H1 (cell line): ENCODE measurements around the gene TM4SF18. TPM values are rescaled to one million over a fixed set of nuclear protein-coding genes. Genes with fewer than 3 reads are reported as not detected.

ENCODE experiments used
- CBX5 ChIP-seq: fragments of 300-800, 300-1000 bp; sonication (generic); IDR thresholded peaks from 2 replicates; pipeline ENCODE4 v1.7.1; 2016; ENCODE audit warnings: antibody characterized with exemption, low read length, low read depth
- CHD1 ChIP-seq: IDR thresholded peaks from 2 replicates; pipeline ENCODE4 v1.6.1; 2012; ENCODE audit warnings: low read depth, low read length, improper control_type of control experiment
- POLR2A ChIP-seq, 2 experiments: IDR thresholded peaks; 1 replicate in 1 of 2; 2 replicates in 1 of 2; pipeline ENCODE4 v1.6.1; 2011; ENCODE audit warnings: low read depth in 2 of 2, low read length in 2 of 2, mild to moderate bottlenecking in 2 of 2; ENCODE audit errors: control extremely low read depth in 1 of 2
- SP1 ChIP-seq: IDR thresholded peaks from 2 replicates; pipeline ENCODE4 v1.6.1; 2011; ENCODE audit warnings: low read depth, low read length
- polyA plus RNA-seq, 7 experiments: library from polyadenylated mRNA; depleted of rRNA in 3 of 7; stranded (reverse) in 5 of 7; unstranded in 2 of 7; fragments of >200 nt in 5 of 7; fragments of 200-250 nt in 2 of 7; gene quantifications; 1 replicate in 5 of 7; 2 replicates in 1 of 7; 4 replicates in 1 of 7; pipeline versions ENCODE4 v1.2.1 to v1.2.3, GENCODE V29; 2011 to 2013; ENCODE audit warnings: missing spikeins in 2 of 7, mixed read lengths in 2 of 7
- total RNA-seq: library from RNA; stranded (reverse); fragmentation: NEBNext Ultra II Directional; extraction: Animal tissue kit (Norgen Biotek cat#: 25700); gene quantifications from 2 replicates; pipeline ENCODE4 v1.2.1, GENCODE V29; 2021
- TF ChIP-seq, protein P1 (sequence below), 3 experiments: IDR thresholded peaks; 1 replicate in 2 of 3; 2 replicates in 1 of 3; pipeline versions ENCODE4 v1.5.1 to v1.6.1; 2011; ENCODE audit warnings: low read length in 3 of 3, mild to moderate bottlenecking in 3 of 3, inconsistent platforms in 2 of 3, low read depth in 1 of 3, moderate library complexity in 1 of 3; ENCODE audit not compliant: insufficient read depth in 1 of 3; ENCODE audit errors: control extremely low read depth in 1 of 3

The TM4SF18 gene
- total and polyA plus RNA-seq, 2 of the 8 experiments (the other 6 are each of a cell fraction or from before 2014, with no cell fraction given), result 2.9 to 13.6 TPM

DNA sequence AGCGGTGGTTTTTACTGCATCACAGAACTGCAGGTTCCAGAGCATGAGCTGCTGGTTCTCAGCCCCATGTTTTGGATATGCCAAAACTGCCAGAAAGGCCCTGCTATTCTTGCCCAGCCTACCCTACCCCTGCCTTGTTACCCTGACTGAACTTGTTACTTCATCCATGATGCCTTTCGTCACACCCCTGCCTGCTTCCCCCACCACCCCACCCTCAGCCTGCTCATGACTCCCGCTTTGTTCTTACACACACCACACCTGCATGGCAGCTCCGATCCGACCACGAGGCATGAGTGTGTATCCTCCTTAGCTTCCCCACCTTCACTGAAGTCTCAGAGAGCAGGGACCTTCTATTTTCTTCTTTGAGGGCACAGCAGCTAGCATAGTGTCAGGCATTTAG is 49.1 kb upstream of the TM4SF18 start (continued):
- TF ChIP-seq POLR2A (IDR thresholded peaks at IDR 0.05; ENCODE audit: control extremely low read depth in 1 of 2, low read depth in 2 of 2, low read length in 2 of 2) (no peak), CBX5 (no peak), CHD1 (no peak), SP1 (no peak)
- TF ChIP-seq, protein P1, sequence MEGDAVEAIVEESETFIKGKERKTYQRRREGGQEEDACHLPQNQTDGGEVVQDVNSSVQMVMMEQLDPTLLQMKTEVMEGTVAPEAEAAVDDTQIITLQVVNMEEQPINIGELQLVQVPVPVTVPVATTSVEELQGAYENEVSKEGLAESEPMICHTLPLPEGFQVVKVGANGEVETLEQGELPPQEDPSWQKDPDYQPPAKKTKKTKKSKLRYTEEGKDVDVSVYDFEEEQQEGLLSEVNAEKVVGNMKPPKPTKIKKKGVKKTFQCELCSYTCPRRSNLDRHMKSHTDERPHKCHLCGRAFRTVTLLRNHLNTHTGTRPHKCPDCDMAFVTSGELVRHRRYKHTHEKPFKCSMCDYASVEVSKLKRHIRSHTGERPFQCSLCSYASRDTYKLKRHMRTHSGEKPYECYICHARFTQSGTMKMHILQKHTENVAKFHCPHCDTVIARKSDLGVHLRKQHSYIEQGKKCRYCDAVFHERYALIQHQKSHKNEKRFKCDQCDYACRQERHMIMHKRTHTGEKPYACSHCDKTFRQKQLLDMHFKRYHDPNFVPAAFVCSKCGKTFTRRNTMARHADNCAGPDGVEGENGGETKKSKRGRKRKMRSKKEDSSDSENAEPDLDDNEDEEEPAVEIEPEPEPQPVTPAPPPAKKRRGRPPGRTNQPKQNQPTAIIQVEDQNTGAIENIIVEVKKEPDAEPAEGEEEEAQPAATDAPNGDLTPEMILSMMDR (IDR thresholded peaks at IDR 0.05; ENCODE audit: control extremely low read depth in 1 of 3, insufficient read depth in 1 of 3, low read depth in 1 of 3, low read length in 3 of 3), result no peak
